Aorta (tissue), 5 donors: Measurements from ENCODE around the gene DIDO1. TPM values are rescaled to one million over a fixed set of nuclear protein-coding genes. Genes with fewer than 3 reads are reported as not detected.

ENCODE experiments used
- ATAC-seq: fragments of 200-7000 bp; cut with Tn5 transposase; one replicate; pipeline ENCODE4 v1.9.1; 2022; ENCODE audit warnings: moderate library complexity; ENCODE audit not compliant: low FRiP score
- DNase-seq, 2 donors: peaks; one replicate each; pipeline ENCODE4 v3.0.0-alpha.2; 2020
- H3K27ac ChIP-seq, 2 donors: one replicate each; pipeline ENCODE4 v1.5.1; 2013; ENCODE audit warnings: low read length in 2 of 2, mild to moderate bottlenecking in 2 of 2, moderate library complexity in 2 of 2, control low read depth in 1 of 2, inconsistent platforms in 1 of 2, low read depth in 1 of 2
- H3K27me3 ChIP-seq, 2 donors: one replicate each; pipeline ENCODE4 v1.6.1; 2013; ENCODE audit warnings: control low read depth in 1 of 2, low read length in 1 of 2, mild to moderate bottlenecking in 1 of 2, moderate library complexity in 1 of 2; ENCODE audit not compliant: insufficient read depth in 2 of 2, control insufficient read depth in 1 of 2
- H3K36me3 ChIP-seq, 2 donors: one replicate each; pipeline ENCODE4 v1.6.1; 2013; ENCODE audit warnings: control low read depth in 1 of 2, low read length in 1 of 2, mild to moderate bottlenecking in 1 of 2; ENCODE audit not compliant: insufficient read depth in 2 of 2, control insufficient read depth in 1 of 2
- H3K4me1 ChIP-seq, 2 donors: one replicate each; pipeline ENCODE4 v1.6.1; 2013; ENCODE audit warnings: low read length in 2 of 2, control low read depth in 1 of 2, mild to moderate bottlenecking in 1 of 2, moderate library complexity in 1 of 2; ENCODE audit not compliant: insufficient read depth in 2 of 2, control insufficient read depth in 1 of 2
- H3K4me3 ChIP-seq, 2 donors: one replicate each; pipeline ENCODE4 v1.5.1; 2013; ENCODE audit warnings: low read length in 2 of 2, control low read depth in 1 of 2, mild to moderate bottlenecking in 1 of 2
- H3K9me3 ChIP-seq: one replicate; pipeline ENCODE4 v1.6.1; 2013; ENCODE audit warnings: mild to moderate bottlenecking, low read length; ENCODE audit not compliant: control insufficient read depth
- WGBS, 2 donors: extraction: QIAGEN DNeasy Blood & Tissue Kit; methylation state at CpG; one replicate each; pipeline ENCODE4 v1.1.7; 2013; 5-methylcytosine and 5-hydroxymethylcytosine counted together
- intact Hi-C, 2 donors: fragments of 100-400 bp; cut with DNase I; formaldehyde crosslinking; loops; one replicate each; pipeline versions ENCODE4 v1.14.2 to v1.15.0; 2022
- polyA plus RNA-seq, 2 donors: library from polyadenylated mRNA; stranded (reverse); fragments of 200-250 nt; gene quantifications; one replicate each; pipeline ENCODE4 v1.2.3, GENCODE V29; 2013
- total RNA-seq, 2 donors: library from RNA; stranded (reverse); fragmentation: NEBNext Ultra II Directional; extraction: Animal tissue kit (Norgen Biotek cat#: 25700); gene quantifications; one replicate each; pipeline ENCODE4 v1.2.1, GENCODE V29; 2021
- donor health status: healthy with polysubstance abuse.
- donor health status: Bipolar disorder and iron deficiency.
- donor health status: DM: no; HTN: no; CAD: no.
- donor health status: DM: no; HTN: no; CAD: no.
- donor health status: DM: yes; HTN: yes; CAD: no.

The DIDO1 gene
- total and polyA plus RNA-seq, 4 donors: 8.1 to 64.2 (median 43.0) TPM

DNA sequence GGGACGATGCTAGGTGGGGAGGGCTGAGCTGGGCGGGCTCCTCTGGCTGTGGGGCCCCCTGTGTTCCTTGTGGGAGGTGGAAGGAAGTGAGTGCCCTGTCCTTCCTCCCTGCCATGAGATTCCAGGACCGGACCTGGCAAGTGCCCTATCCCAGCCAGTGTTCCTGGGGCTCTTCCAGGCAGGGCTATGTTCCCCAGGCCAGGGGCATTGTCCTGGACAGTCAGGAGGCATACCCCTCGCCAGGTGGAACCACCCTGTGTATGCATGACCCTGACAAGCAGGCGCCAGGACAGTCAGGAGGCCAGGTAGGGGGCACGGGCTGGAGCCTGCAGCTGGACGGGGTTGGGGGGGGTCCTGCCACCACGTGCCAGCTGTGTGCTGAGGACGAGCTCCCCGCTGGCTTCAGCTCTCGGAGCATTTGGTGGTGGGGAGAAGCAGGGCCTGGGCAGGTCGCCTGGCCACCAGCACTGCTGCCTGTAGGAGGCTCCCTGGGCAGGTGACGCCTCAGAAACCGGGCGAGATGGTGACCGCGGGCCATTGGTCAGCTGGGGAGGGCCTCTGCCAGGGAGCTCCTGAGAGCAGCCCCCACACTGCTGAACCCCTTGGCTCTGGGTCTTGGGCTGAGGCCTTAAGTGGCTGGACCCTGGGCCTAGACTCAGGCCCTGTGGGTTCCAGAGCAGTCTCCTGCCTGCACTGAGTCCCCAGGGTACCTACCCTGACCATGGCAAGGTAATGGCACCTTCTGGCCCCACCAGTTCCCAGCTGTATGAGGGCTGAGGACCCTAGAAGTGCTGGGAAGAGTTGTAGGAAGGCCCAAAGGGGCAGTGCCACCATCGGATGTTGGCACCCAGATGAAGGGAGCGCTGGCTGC is 26.9 kb upstream of the DIDO1 start:
- ATAC-seq (peak; percentile 24), DNase-seq (peak; percentile 58 to 77)
- no peaks in the 10 kb centered on the region for H3K27me3 ChIP-seq
- H3K36me3 ChIP-seq: no peaks in the 10 kb centered on the region
- no peaks in the 10 kb centered on the region for H3K9me3 ChIP-seq
- H3K27ac ChIP-seq: peak overlapping the region; percentile 28 to 84
- H3K4me1 ChIP-seq: no peaks in the 10 kb centered on the region
- 50 to 53% methylated on average over 19 of the region's 19 CpGs for WGBS, 2 donors
- no peak overlapping the region for H3K4me3 ChIP-seq
- intact Hi-C loops: loop anchor here in 1 of 2 donors (10.0 kb wide), 1 partner anchor 148 kb away; the partner anchor contains the start of gene OGFR

DNA sequence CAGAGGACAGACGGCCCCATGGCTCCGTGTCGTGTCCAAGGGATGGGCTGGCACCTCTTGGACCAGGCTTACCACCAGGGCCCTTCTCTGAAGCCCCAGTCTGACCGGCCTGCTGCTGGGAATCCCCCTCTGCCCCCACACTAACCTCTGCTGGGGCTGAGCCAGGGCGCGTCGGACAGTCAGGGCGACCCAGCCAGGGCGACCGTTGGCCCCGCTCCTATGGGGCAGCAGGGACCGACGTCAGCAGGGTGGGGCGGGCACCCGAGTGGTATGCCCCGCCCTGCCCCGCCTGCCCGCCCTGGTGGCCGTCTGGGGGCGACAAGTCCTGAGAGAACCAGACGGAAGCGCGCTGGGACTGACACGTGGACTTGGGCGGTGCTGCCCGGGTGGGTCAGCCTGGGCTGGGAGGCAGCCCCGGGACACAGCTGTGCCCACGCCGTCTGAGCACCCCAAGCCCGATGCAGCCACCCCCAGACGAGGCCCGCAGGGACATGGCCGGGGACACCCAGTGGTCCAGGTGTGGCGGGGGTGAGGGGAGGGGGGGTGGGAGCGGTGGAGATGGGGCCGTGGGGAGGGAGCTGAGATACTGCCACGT is 26.2 kb upstream of the DIDO1 start, which contains the start of gene SLC17A9:
Gene SLC17A9 (plus strand): TSS at position 337 of the 595 bp plus-strand sequence. CDS start 122 bp downstream, at position 459.
- Histone ChIP-seq H3K4me1 (no peaks in the 10 kb centered on the region), H3K4me3 (no peak within 1 kb of the TSS), H3K9me3 (no peaks in the 10 kb centered on the region), H3K27ac (peak within 1 kb of the TSS; percentile 28 to 84), H3K36me3 (no peaks in the 10 kb centered on the region), H3K27me3 (no peaks in the 10 kb centered on the region)
- DNase-seq (peak; percentile 88 to 93), ATAC-seq (peak; percentile 53)
- 9 to 10% methylated on average over 27 to 37 of the region's 37 CpGs for WGBS, 2 donors
- intact Hi-C loops: loop anchor here in 1 of 2 donors (10.0 kb wide), 1 partner anchor 148 kb away; the partner anchor contains the start of gene OGFR

DNA sequence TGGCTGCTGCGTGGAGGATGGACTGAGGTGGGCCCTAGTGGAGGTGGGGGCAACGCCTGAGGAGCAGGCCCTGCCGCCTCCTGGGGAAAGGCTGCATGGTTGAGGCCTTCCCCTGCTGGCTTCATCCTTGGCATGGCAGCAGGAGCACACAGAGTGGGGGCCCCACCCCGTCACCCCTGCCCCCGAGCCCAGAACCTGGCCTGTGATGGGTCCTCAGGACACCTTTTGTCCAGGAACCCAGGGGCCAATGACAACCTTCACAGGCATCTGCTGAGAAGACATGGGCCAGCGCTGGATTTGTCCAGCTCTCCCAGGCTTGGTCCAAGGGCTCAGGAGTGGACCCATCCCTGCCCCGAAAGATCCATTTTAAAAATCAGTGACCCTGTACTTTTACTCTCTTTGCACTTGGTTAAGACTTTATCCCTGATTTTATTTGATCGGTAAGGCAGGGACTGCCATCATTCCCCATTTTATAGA is 25.6 kb upstream of the DIDO1 start:
- DNase-seq: peak in 1 of 2 donors; percentile 46
- Histone ChIP-seq H3K9me3 (no peaks in the 10 kb centered on the region), H3K27ac (no peak overlapping the region), H3K27me3 (no peaks in the 10 kb centered on the region), H3K36me3 (no peaks in the 10 kb centered on the region), H3K4me1 (no peaks in the 10 kb centered on the region), H3K4me3 (no peak overlapping the region)
- WGBS, 2 donors: 90 to 95% methylated on average over 8 of the region's 8 CpGs
- intact Hi-C loops: loop anchor here in 1 of 2 donors (10.0 kb wide), 1 partner anchor 147 kb away; the partner anchor contains the start of gene OGFR
- ATAC-seq: no peak

DNA sequence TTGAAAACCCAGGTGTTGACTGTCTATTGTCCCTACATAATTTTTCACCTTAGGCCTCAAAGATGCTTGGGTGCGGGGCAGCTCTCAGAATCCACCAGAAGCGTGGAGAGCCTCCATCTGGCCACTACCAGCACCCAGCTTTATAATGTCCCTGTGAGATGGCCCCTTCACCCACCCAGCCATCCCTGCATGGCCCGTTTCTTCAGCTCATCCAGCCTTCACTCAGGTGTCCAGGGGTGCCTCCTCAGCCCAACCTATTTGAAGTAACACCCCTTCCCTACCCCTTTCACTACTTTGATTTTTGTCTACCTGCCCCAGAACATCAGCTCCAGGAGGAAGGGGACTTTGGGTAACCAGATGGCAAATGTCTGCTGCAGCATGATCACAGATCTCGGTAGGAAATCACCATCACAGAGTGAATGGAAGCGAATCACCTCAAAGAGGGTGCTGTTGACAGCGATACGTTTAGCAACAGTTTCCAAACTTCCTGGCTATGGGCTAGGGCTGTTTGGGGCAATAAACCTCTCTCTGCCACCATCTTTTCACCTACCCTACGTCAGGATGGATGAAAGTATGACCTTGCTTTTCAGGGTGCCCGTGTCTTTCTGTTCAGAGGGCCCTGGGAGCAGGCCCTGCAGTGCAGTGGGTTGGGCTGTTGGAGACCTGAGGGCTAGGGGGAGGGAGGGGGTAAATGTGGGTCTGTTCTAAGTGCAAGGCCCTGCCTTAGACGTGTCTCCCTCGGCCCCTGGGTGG is 25.0 kb upstream of the DIDO1 start:
- H3K27ac ChIP-seq: no peak overlapping the region
- WGBS, 2 donors: 87 to 91% methylated on average over 11 of the region's 11 CpGs
- H3K9me3 ChIP-seq: no peaks in the 10 kb centered on the region
- no peaks in the 10 kb centered on the region for H3K27me3 ChIP-seq
- H3K4me3 ChIP-seq: no peak overlapping the region
- intact Hi-C loops: loop anchor here in 1 of 2 donors (10.0 kb wide), 1 partner anchor 147 kb away; the partner anchor contains the start of gene OGFR
- ATAC-seq: no peak
- DNase-seq: no peak
- H3K4me1 ChIP-seq: no peaks in the 10 kb centered on the region
- H3K36me3 ChIP-seq: no peaks in the 10 kb centered on the region

DNA sequence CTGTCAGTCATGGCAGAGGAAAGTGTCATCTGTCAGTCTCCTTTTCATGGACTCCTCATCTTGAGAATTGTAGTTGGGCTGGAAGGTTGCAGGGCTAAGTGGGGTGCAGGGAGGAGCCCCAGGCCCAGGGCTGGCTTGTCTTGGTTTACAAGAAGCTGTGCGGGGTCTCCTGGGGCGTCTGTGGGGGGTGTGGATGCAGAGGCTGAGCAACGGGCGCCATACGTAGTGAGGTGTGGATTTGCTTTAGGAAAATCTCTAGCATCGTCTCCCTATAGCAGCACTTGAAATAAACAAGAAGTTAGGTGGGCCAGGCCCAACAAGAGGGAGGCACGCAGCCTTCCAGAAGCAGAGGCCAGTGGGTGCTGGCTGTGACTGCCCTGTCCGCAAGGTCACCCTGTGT is 24.4 kb upstream of the DIDO1 start:
- WGBS, 2 donors: 95 to 96% methylated on average over 8 of the region's 8 CpGs

DNA sequence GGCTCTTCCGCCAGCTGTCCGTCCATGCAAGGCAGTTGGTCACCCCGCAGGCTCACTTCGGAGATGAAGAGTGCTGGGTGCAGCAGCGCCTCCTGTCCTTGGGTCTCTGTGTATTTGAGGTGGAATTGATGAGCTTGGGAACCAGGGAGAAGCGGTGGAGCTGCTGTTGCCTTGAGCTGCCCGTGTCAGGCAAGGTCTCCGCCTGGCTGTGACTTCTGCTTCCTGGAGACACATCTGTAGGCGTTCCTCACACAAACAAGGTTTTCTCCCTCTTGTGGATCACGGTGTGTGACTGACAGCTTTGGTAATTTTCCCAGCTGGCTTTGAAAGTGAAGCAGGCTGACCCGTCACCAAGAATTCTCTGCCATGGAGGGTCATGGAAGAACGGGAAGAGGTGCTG is 23.7 kb upstream of the DIDO1 start:
- DNase-seq (no peak), ATAC-seq (no peak)
- WGBS, 2 donors: 94 to 95% methylated on average over 12 of the region's 12 CpGs
- peaks cover 0 to 7% of the 10 kb centered on the region in 2 donors for H3K36me3 ChIP-seq
- H3K4me3 ChIP-seq: no peak overlapping the region
- intact Hi-C loops: loop anchor here in 1 of 2 donors (10.0 kb wide), 1 partner anchor 145 kb away; the partner anchor contains the start of gene OGFR
- H3K9me3 ChIP-seq: no peaks in the 10 kb centered on the region
- no peak overlapping the region for H3K27ac ChIP-seq
- H3K4me1 ChIP-seq: no peaks in the 10 kb centered on the region
- no peaks in the 10 kb centered on the region for H3K27me3 ChIP-seq

More for the DNA sequence above, 24.4 kb upstream of the DIDO1 start:
- Histone ChIP-seq H3K27me3 (no peaks in the 10 kb centered on the region), H3K4me3 (no peak overlapping the region), H3K36me3 (peaks cover 0 to 3% of the 10 kb centered on the region in 2 donors), H3K9me3 (no peaks in the 10 kb centered on the region), H3K4me1 (no peaks in the 10 kb centered on the region), H3K27ac (no peak overlapping the region)
- no peak for ATAC-seq
- no peak for DNase-seq
- intact Hi-C loops: loop anchor here in 1 of 2 donors (10.0 kb wide), 1 partner anchor 146 kb away; the partner anchor contains the start of gene OGFR

DNA sequence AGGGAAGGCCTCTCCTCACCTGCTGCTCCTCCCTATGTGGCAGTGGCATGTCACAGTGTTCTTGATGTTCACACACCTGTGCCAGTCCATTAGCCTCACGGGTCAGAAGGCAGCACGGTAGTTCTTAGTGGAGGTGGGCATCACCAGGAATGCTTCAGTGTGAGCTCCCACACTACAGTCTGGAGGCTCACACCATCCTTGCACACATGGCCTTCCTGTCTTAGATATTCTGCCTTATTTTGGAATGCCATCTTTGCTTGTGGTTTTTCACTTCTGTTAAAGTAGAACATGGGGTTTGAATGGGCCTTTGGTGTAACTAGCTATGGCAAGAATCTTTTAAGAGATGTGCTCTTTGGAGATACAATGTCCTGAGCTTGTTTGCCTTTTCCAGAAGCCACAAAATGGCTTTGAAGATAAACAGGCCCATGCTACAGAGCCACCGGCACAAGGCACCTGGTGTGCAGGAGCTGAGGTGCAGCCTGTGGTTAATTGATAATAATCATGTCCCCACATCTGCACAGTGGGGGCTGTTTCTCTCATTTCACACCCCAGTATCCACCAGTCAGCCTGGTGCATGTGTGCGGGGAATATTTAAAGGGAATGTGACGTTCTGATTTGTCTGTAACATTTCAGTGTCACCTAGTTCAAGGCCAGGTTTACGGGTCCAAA is 23.0 kb upstream of the DIDO1 start:
- Histone ChIP-seq H3K27me3 (no peaks in the 10 kb centered on the region), H3K27ac (no peak overlapping the region), H3K9me3 (no peaks in the 10 kb centered on the region), H3K4me1 (no peaks in the 10 kb centered on the region), H3K36me3 (peaks cover 0 to 10% of the 10 kb centered on the region in 2 donors), H3K4me3 (no peak overlapping the region)
- WGBS, 2 donors: 97 to 98% methylated on average over 6 of the region's 6 CpGs
- intact Hi-C loops: no loop called here
- DNase-seq (no peak), ATAC-seq (no peak)
